K562 (cell line): Measurements from ENCODE around the gene BRSK1. TPM values are rescaled to one million over a fixed set of nuclear protein-coding genes. Genes with fewer than 3 reads are reported as not detected.

Experiments used
- BDP1 ChIP-seq: IDR thresholded peaks from 3 replicates; pipeline ENCODE4 v1.6.1; 2011; ENCODE audit not compliant: insufficient read length, insufficient read depth
- C11orf30 ChIP-seq: fragments of 450-650 bp; IDR thresholded peaks from 2 replicates; pipeline ENCODE4 v1.6.1; 2016; ENCODE audit warnings: low read depth, mild to moderate bottlenecking
- JUN ChIP-seq, 2 experiments: sonication (generic) in 1 of 2; formaldehyde crosslinking in 1 of 2; IDR thresholded peaks; 2 replicates each; pipeline versions ENCODE4 v1.6.1 to v1.8.0; 2012 to 2022; ENCODE audit warnings: borderline replicate concordance in 2 of 2, mild to moderate bottlenecking in 2 of 2, improper control_type of control experiment in 1 of 2, low read depth in 1 of 2, low read length in 1 of 2, missing genetic modification reagents in 1 of 2
- MYBL2 ChIP-seq, 2 experiments: fragments of 450-650 bp in 1 of 2; sonication (generic) in 1 of 2; formaldehyde crosslinking in 1 of 2; IDR thresholded peaks; 2 replicates each; pipeline versions ENCODE4 v1.6.1 to v1.8.1; 2017 to 2022; ENCODE audit warnings: borderline replicate concordance in 1 of 2, inconsistent platforms in 1 of 2, low read depth in 1 of 2, mild to moderate bottlenecking in 1 of 2, missing genetic modification reagents in 1 of 2, moderate library complexity in 1 of 2
- NCOR1 ChIP-seq: fragments of 450-650 bp; IDR thresholded peaks from 2 replicates; pipeline ENCODE4 v1.6.1; 2016; ENCODE audit warnings: mild to moderate bottlenecking, moderate library complexity
- NFE2 ChIP-seq: IDR thresholded peaks from 2 replicates; pipeline ENCODE4 v1.6.1; 2014; ENCODE audit warnings: antibody characterized with exemption, low read depth
- NONO ChIP-seq, 2 experiments: fragments of 200-400 bp in 1 of 2; fragments of 450-650 bp in 1 of 2; formaldehyde crosslinking in 1 of 2; IDR thresholded peaks; 2 replicates each; pipeline ENCODE4 v1.6.1; 2017; ENCODE audit warnings: low read depth in 2 of 2, mild to moderate bottlenecking in 2 of 2, moderate library complexity in 2 of 2, low read length in 1 of 2
- REST ChIP-seq, 2 experiments: fragments of 450-650 bp; formaldehyde crosslinking in 1 of 2; IDR thresholded peaks; 2 replicates each; pipeline versions ENCODE4 v1.4.0 to v1.6.1; 2014 to 2020; ENCODE audit warnings: mild to moderate bottlenecking in 2 of 2, borderline replicate concordance in 1 of 2, low read depth in 1 of 2
- SMARCE1 ChIP-seq: fragments of 450-650 bp; IDR thresholded peaks from 2 replicates; pipeline ENCODE4 v1.7.1; 2016; ENCODE audit warnings: mild to moderate bottlenecking
- ZNF175 ChIP-seq: fragments of 200-800 bp; sonication (Bioruptor generic); IDR thresholded peaks from 2 replicates; pipeline ENCODE4 v1.6.1; 2016; ENCODE audit warnings: low read depth, mild to moderate bottlenecking, missing genetic modification characterization, missing compliant biosample characterization
- ZNF316 ChIP-seq: fragments of 450-650 bp; IDR thresholded peaks from 2 replicates; pipeline ENCODE4 v1.6.1; 2016
- polyA plus RNA-seq, 8 experiments: library from polyadenylated mRNA; depleted of rRNA in 4 of 8; stranded (reverse) in 5 of 8; unstranded in 3 of 8; fragments of >200 nt; fragmentation: Nextera tagmentation in 2 of 8; fragmentation: Illumina TruSeq in 1 of 8; extraction: Ambion mirVana in 2 of 8; extraction: Trizol in 1 of 8; gene quantifications; 2 replicates each; pipeline versions ENCODE4 v1.2.1 to v1.2.3, GENCODE V29; 2011 to 2014; ENCODE audit warnings: inconsistent platforms in 1 of 8, missing spikeins in 1 of 8
- total RNA-seq, 7 experiments: library from RNA; depleted of rRNA in 6 of 7; stranded (reverse); fragments of >200 nt in 6 of 7; fragmentation: Illumina TruSeq in 2 of 7; extraction: Trizol in 2 of 7; gene quantifications; 2 replicates each; pipeline versions ENCODE4 v1.2.1 to v1.2.3, GENCODE V29; 2011 to 2021; ENCODE audit warnings: low replicate concordance in 1 of 7

Gene BRSK1
- total and polyA plus RNA-seq, 9 of the 15 experiments (the other 6 are each of a cell fraction or from before 2014, with no cell fraction given), result 1.7 to 9.3 (median 3.8) TPM; not detected in 2

- TF ChIP-seq JUN (IDR thresholded peaks at IDR 0.05; ENCODE audit: borderline replicate concordance, low read depth, low read length), result no peak
- no peak for TF ChIP-seq JUN (CRISPR knock-in tag; IDR thresholded peaks at IDR 0.05; ENCODE audit: borderline replicate concordance)
- peak; percentile 89 for TF ChIP-seq NFE2
- TF ChIP-seq MYBL2 (IDR thresholded peaks at IDR 0.05; ENCODE audit: low read depth), result no peak
- TF ChIP-seq MYBL2 (CRISPR knock-in tag; IDR thresholded peaks at IDR 0.05; ENCODE audit: borderline replicate concordance), result no peak
- TF ChIP-seq NONO (IDR thresholded peaks at IDR 0.05; ENCODE audit: low read depth in 2 of 2, low read length in 1 of 2), result no peak
- peak; percentile 99 for TF ChIP-seq ZNF316
- TF ChIP-seq C11orf30, result peak; percentile 98
- no peak for TF ChIP-seq REST (IDR thresholded peaks at IDR 0.05; ENCODE audit: borderline replicate concordance)
- no peak for TF ChIP-seq REST (CRISPR knock-in tag; IDR thresholded peaks at IDR 0.05; ENCODE audit: low read depth)
- no peak for TF ChIP-seq ZNF175
- TF ChIP-seq BDP1, result no peak
- TF ChIP-seq NCOR1, result no peak
- peak; percentile 53; the same call in 1 of the 2 replicates for TF ChIP-seq SMARCE1
Observed at GRCh38 chr19:55325172-55325571, 41.4 kb downstream of the BRSK1 start, which contains the start of gene TMEM150B (continued).
